ENCODE data around the gene GTSF1L.

GTSF1L gene

DNA sequence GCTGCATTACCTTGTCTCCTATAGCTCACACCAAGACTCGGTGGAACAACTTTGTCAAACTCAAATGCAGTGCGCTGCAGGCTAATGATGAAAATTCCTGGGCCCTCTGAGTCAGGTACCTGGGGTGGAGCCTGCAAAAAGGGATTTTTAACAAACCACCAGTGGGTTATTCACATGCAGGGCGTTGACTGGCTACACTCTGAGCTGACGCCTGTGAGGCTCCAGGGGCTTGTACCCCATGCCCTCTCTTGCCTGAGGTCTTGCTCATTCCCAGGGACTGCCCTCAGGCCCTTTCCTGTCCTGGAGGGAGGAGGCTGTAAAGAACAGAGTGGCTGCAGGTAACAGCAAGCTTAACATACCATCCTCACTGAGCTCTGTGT, 9.2 kb downstream of the GTSF1L start:
- no peak for DNase-seq (ENCODE audit: low read depth)
- no peak overlapping the region for H3K4me3 ChIP-seq (ENCODE audit: low read depth, low read length)
- no peak for TF ChIP-seq POLR2A (IDR thresholded peaks at IDR 0.05; ENCODE audit: extremely low read depth, insufficient read length)
- TF ChIP-seq, protein P1, sequence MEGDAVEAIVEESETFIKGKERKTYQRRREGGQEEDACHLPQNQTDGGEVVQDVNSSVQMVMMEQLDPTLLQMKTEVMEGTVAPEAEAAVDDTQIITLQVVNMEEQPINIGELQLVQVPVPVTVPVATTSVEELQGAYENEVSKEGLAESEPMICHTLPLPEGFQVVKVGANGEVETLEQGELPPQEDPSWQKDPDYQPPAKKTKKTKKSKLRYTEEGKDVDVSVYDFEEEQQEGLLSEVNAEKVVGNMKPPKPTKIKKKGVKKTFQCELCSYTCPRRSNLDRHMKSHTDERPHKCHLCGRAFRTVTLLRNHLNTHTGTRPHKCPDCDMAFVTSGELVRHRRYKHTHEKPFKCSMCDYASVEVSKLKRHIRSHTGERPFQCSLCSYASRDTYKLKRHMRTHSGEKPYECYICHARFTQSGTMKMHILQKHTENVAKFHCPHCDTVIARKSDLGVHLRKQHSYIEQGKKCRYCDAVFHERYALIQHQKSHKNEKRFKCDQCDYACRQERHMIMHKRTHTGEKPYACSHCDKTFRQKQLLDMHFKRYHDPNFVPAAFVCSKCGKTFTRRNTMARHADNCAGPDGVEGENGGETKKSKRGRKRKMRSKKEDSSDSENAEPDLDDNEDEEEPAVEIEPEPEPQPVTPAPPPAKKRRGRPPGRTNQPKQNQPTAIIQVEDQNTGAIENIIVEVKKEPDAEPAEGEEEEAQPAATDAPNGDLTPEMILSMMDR (IDR thresholded peaks at IDR 0.05; ENCODE audit: low read depth, low read length): no peak
- no peak for TF ChIP-seq MYC (IDR thresholded peaks at IDR 0.05; ENCODE audit: low read depth, low read length)
- TF ChIP-seq, protein P2, sequence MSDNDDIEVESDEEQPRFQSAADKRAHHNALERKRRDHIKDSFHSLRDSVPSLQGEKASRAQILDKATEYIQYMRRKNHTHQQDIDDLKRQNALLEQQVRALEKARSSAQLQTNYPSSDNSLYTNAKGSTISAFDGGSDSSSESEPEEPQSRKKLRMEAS (IDR thresholded peaks at IDR 0.05; ENCODE audit: low read depth, low read length): no peak

GRCh38 chr20:43716757-43717615, 9.8 kb downstream of the GTSF1L start:
- TF ChIP-seq, protein P1 (IDR thresholded peaks at IDR 0.05; ENCODE audit: low read depth, low read length): no peak
- TF ChIP-seq, protein P2 (IDR thresholded peaks at IDR 0.05; ENCODE audit: low read depth, low read length): no peak
- TF ChIP-seq MYC (IDR thresholded peaks at IDR 0.05; ENCODE audit: low read depth, low read length): no peak
- no peak for TF ChIP-seq POLR2A (IDR thresholded peaks at IDR 0.05; ENCODE audit: extremely low read depth, insufficient read length)
- H3K4me3 ChIP-seq (ENCODE audit: low read depth, low read length): no peak overlapping the region
- DNase-seq (ENCODE audit: low read depth): no peak

DNA sequence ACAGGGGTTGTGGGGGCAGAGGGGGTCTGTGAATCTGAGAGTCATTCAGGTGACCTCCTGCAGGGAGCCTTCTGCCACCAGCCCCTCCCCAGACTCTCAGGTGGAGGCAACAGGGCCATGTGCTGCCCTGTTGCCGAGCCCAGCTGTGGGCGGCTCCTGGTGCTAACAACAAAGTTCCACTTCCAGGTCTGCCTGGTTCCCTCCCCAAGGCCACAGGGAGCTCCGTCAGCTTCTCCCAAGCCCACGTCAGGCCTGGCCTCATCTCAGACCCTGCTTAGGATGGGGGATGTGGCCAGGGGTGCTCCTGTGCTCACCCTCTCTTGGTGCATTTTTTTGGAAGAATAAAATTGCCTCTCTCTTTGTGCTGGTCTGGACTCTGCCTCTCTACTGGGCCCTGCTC, 10.7 kb downstream of the GTSF1L start:
- no peak overlapping the region for H3K4me3 ChIP-seq (ENCODE audit: low read depth, low read length)
- TF ChIP-seq MYC (IDR thresholded peaks at IDR 0.05; ENCODE audit: low read depth, low read length) (no peak), POLR2A (IDR thresholded peaks at IDR 0.05; ENCODE audit: extremely low read depth, insufficient read length) (no peak)
- TF ChIP-seq, protein P1 (IDR thresholded peaks at IDR 0.05; ENCODE audit: low read depth, low read length): no peak
- TF ChIP-seq, protein P2 (IDR thresholded peaks at IDR 0.05; ENCODE audit: low read depth, low read length): no peak
- DNase-seq (ENCODE audit: low read depth): no peak

GRCh38 chr20:43715511-43715910, 11.3 kb downstream of the GTSF1L start:
- H3K4me3 ChIP-seq (ENCODE audit: low read depth, low read length): no peak overlapping the region
- TF ChIP-seq, protein P1 (IDR thresholded peaks at IDR 0.05; ENCODE audit: low read depth, low read length): no peak
- no peak for TF ChIP-seq POLR2A (IDR thresholded peaks at IDR 0.05; ENCODE audit: extremely low read depth, insufficient read length)
- TF ChIP-seq, protein P2 (IDR thresholded peaks at IDR 0.05; ENCODE audit: low read depth, low read length): no peak
- no peak for TF ChIP-seq MYC (IDR thresholded peaks at IDR 0.05; ENCODE audit: low read depth, low read length)
- DNase-seq (ENCODE audit: low read depth): no peak

- DNase-seq (ENCODE audit: low read depth): no peak
- H3K4me3 ChIP-seq (ENCODE audit: low read depth, low read length): no peak overlapping the region
- TF ChIP-seq, protein P2 (IDR thresholded peaks at IDR 0.05; ENCODE audit: low read depth, low read length): no peak
- TF ChIP-seq POLR2A (IDR thresholded peaks at IDR 0.05; ENCODE audit: extremely low read depth, insufficient read length) (no peak), MYC (IDR thresholded peaks at IDR 0.05; ENCODE audit: low read depth, low read length) (no peak)
- TF ChIP-seq, protein P1 (IDR thresholded peaks at IDR 0.05; ENCODE audit: low read depth, low read length): no peak
Observed at GRCh38 chr20:43715044-43715443, 11.8 kb downstream of the GTSF1L start.

Data from NB4 (cell line).